Ovary (tissue), 3 donors: ENCODE measurements around the gene GRB2.

Source experiments
- CTCF ChIP-seq, 3 donors: fragments of 450-650 bp in 2 of 3; fragments of 200-600 bp in 1 of 3; IDR thresholded peaks; one replicate each; pipeline versions ENCODE4 v1.5.1 to v1.8.0; 2016 to 2022; ENCODE audit warnings: antibody characterized with exemption in 3 of 3, mild to moderate bottlenecking in 1 of 3
- EP300 ChIP-seq: sonication (generic); formaldehyde crosslinking; IDR thresholded peaks from one replicate; pipeline ENCODE4 v1.6.1; 2017; ENCODE audit warnings: antibody characterized with exemption
- POLR2A ChIP-seq: fragments of 450-650 bp; IDR thresholded peaks from one replicate; pipeline ENCODE4 v1.6.1; 2017; ENCODE audit warnings: antibody characterized with exemption, mild to moderate bottlenecking, moderate library complexity
- donor health status: DM: no; HTN: no; CAD: no.

- TF ChIP-seq CTCF (IDR thresholded peaks at IDR 0.05) (no peak), POLR2A (no peak), EP300 (no peak)
Measured at GRCh38 chr17:75445296-75445695, 39.8 kb upstream of the GRB2 start.
